Measurements from ENCODE around the gene FUT4. TPM values are rescaled to one million over a fixed set of nuclear protein-coding genes. Genes with fewer than 3 reads are reported as not detected.

The FUT4 gene
- total RNA-seq, 2 experiments from 2014 or later: 6.7 to 6.8 TPM

DNA sequence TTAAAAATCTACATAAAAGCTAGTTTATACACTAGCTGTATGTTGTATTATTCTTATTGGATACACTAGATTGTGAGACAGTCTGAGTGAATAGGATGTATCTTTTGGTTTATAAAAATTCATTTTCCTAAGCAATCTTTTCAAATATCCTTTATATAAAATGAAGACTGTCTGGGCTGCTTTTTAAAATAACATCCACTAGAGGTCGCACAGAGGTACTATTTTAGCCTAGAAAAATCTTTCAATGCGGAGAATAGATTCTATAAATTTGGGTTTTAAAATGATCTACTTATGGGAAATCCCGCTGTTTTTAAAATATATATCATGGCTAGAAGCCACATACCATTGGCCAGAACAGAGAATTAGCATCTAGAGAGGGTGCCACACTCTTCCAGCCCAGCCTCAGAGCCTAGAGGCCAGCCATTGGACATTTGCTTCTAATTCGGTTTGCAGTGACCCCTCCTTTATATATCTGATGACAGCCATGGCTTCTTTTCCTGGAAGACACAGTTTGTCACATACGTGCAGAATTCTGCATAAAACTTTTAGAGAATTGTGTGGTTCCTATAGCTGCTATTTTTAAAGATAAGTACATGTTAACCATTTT, 24.1 kb upstream of the FUT4 start:
- DNase-seq (no peak), ATAC-seq (ENCODE audit: low read depth) (no peak)
- no peak overlapping the region for H3K27ac Mint-ChIP-seq
- no peaks in the 10 kb centered on the region for H3K9me3 Mint-ChIP-seq
- peaks cover 18% of the 10 kb centered on the region for H3K27me3 Mint-ChIP-seq
- POLR2A ChIA-PET: no interaction called here
- H3K4me1 Mint-ChIP-seq: no peaks in the 10 kb centered on the region
- no peaks in the 10 kb centered on the region for H3K36me3 Mint-ChIP-seq
- no peak overlapping the region for H3K4me3 Mint-ChIP-seq

DNA sequence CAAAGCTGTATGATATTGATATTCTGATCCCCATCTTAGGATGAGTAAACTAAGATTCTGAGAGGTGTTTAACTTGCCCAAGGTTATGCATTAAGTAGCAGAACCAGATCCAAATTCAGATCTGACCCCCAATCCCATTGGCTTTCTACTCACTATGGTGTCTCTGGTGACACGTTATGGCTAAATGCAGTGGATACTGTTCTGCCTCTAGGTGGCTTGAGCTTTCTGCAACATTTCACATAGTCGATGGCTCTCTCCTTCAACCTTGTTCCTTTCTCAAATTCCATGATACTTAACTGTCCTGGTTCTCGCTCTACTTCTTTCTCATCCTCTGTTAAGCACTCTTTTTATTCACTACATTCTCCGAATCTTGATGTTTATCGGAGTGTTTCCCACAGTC, 22.0 kb upstream of the FUT4 start:
- no peak overlapping the region for H3K27ac Mint-ChIP-seq
- H3K4me3 Mint-ChIP-seq: no peak overlapping the region
- POLR2A ChIA-PET: no interaction called here
- ATAC-seq (ENCODE audit: low read depth) (no peak), DNase-seq (no peak)
- H3K27me3 Mint-ChIP-seq: peaks cover 15% of the 10 kb centered on the region
- H3K36me3 Mint-ChIP-seq: no peaks in the 10 kb centered on the region
- H3K9me3 Mint-ChIP-seq: no peaks in the 10 kb centered on the region
- no peaks in the 10 kb centered on the region for H3K4me1 Mint-ChIP-seq

DNA sequence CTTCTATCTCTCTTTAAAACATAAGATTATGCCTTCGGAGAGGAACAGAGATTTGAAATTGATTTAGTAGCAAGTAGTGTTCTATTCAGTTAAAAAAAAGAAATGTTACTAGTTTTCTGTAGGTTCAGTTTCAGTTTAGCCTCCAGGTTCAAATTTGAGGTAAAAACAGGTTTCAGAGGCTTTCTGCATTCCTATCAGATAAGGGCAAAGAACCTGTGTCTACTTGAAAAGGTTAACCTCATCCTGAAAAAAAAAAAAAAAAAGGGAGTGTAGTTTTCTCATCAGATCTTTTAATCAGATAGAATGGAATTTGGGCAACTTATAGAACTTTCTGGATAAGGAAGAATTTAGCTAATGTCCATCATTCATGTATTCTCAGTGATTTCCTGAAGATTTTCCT, 19.4 kb upstream of the FUT4 start:
- no peak for ATAC-seq (ENCODE audit: low read depth)
- Mint-ChIP-seq H3K4me3 (no peak overlapping the region), H3K9me3 (no peaks in the 10 kb centered on the region), H3K4me1 (no peaks in the 10 kb centered on the region), H3K27ac (no peak overlapping the region), H3K27me3 (peaks cover 20% of the 10 kb centered on the region), H3K36me3 (no peaks in the 10 kb centered on the region)
- no peak for DNase-seq
- POLR2A ChIA-PET: no interaction called here

DNA sequence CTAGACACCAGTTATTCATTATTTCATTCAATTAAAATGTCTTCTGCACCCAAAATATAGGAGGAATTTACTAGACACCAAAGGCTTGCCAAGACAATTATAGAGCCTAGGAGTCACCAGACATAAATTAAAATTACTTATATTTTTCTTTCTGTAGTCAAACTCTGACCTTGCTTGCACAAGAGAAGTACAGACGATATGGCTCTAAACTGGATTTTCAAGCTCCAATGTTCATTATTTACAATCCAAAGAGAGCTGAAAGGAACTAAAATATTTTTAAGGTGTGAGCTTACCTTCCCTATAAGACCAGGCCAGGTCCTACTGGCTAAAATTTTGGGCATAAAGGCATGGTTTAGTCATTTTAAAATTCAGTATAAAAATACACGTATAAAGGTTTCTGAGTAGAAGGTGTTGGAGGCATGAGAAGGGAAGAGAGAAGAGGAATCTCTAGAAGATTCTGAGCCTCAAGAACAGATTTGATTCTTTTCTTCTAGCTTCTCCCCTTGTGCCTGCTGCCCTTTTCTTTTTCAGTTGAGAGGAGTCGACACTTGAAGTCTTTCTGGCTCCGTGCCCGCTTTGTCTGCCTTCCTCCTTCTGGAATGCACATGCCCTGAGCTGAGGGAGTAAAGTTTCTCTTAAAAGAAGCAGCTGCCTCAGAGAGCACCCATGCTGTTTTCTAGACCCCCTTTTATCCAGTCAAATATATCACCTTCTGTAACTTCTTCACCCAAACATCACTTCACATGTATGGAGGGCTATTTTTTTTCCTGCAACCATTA, 18.0 kb upstream of the FUT4 start:
- no peak for DNase-seq
- H3K27ac Mint-ChIP-seq: no peak overlapping the region
- no peaks in the 10 kb centered on the region for H3K9me3 Mint-ChIP-seq
- ATAC-seq (ENCODE audit: low read depth): no peak
- H3K27me3 Mint-ChIP-seq: peaks cover 23% of the 10 kb centered on the region
- no peaks in the 10 kb centered on the region for H3K36me3 Mint-ChIP-seq
- POLR2A ChIA-PET: no interaction called here
- no peaks in the 10 kb centered on the region for H3K4me1 Mint-ChIP-seq
- no peak overlapping the region for H3K4me3 Mint-ChIP-seq

DNA sequence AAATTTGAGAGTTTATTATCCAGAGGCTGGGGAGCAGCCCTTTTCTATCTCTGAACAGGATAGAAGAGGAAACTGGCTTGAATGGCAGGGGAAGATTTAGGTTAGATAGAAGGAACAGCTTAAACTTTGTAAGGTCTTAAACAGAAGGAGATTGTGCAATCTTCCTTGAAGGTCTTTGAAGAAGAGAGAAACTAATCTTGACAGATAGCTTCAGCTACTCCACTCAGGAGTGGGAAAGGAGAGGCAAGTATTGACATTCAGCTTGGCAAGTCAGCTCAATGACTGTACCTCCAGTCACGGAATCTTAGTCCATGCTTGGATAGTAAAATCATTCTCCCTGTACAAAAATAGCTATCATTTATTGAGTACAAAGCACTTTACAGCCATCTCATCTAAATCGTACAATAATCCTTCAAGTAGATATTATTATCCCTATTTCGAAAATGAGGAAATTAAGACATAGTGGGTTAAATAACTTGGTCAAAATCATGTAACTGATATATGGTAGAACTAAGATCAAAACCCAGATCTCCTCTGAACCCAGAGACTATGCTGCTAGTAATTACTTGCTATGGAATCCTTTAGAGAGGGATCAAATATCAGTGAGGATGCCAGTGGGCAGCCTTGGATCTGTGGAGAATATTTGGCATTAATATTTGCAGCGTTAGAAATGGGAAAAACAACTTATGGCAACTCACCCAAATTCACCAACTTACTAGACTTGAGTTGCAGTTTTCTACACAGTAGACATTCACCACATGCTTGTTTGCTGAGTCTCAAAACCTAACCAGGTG, 16.9 kb upstream of the FUT4 start:
- DNase-seq: no peak
- Mint-ChIP-seq H3K9me3 (no peaks in the 10 kb centered on the region), H3K4me3 (no peak overlapping the region), H3K4me1 (no peaks in the 10 kb centered on the region), H3K27ac (no peak overlapping the region), H3K27me3 (peaks cover 27% of the 10 kb centered on the region), H3K36me3 (no peaks in the 10 kb centered on the region)
- no peak for ATAC-seq (ENCODE audit: low read depth)
- POLR2A ChIA-PET: interaction anchor here (0.8 kb wide), 1 partner anchor 15 kb away, joined by 3 read pairs; the partner anchor contains the start of gene C11orf97

DNA sequence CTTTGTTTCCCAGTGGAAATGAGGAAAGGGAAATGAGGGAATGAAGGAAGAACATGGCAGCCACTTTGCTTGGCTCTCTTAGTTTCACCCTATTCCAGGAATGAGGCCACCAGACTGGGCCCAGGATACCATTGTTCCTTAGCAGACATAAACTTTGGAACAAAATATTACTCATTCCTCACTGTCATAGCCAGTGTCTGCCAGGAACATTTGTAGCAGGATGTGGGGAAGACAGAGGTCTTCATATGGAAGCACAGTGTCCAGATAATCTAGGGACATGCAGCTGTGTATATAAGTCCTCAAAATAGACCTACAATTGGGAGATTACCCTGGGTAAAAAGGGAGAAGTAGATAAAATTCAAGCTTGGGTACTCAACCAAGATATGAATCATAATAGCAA, 15.2 kb upstream of the FUT4 start:
- DNase-seq (no peak), ATAC-seq (ENCODE audit: low read depth) (no peak)
- H3K4me1 Mint-ChIP-seq: no peaks in the 10 kb centered on the region
- peaks cover 28% of the 10 kb centered on the region for H3K27me3 Mint-ChIP-seq
- H3K4me3 Mint-ChIP-seq: no peak overlapping the region
- POLR2A ChIA-PET: no interaction called here
- H3K9me3 Mint-ChIP-seq: no peaks in the 10 kb centered on the region
- H3K36me3 Mint-ChIP-seq: no peaks in the 10 kb centered on the region
- no peak overlapping the region for H3K27ac Mint-ChIP-seq

DNA sequence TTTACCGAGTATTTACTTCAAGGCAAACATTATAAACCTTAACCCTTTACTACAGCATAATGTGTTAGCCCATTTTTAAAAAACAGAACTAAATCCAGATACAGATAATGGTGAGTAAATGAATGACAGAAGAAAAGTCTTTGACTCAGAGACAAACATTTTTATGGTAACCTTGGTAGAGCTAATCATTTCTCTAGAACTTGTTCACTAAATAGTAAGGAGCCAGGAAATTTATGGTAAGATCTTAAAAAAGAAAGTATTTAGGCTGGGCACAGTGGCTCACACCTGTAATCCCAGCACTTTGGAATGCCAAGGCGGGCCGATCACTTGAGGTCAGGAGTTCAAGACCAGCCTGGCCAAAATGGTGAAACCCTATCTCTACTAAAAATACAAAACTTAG, 11.5 kb upstream of the FUT4 start:
- no peak overlapping the region for H3K27ac Mint-ChIP-seq
- ATAC-seq (ENCODE audit: low read depth): no peak
- POLR2A ChIA-PET: no interaction called here
- peaks cover 1% of the 10 kb centered on the region for H3K4me1 Mint-ChIP-seq
- no peaks in the 10 kb centered on the region for H3K36me3 Mint-ChIP-seq
- H3K27me3 Mint-ChIP-seq: peaks cover 20% of the 10 kb centered on the region
- DNase-seq: no peak
- no peak overlapping the region for H3K4me3 Mint-ChIP-seq
- no peaks in the 10 kb centered on the region for H3K9me3 Mint-ChIP-seq

DNA sequence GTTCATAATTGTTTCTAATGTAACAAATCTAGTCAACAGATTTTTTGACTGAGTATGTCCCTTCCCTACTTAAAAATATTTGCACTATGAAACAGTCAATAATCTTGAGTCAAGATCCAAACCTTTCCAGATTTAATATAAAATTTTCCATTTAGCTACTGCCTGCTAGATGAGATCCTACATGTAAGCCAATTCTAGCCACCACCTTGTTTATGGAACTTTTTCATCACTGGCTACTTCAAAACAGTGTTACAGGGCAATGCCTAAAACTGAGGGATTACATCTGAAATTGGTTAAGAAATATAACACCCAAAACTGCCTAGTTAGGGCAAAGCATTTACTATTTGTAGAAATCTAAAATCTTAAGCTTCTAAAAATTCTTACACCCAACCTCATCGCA, 10.5 kb upstream of the FUT4 start:
- Mint-ChIP-seq H3K27me3 (peaks cover 25% of the 10 kb centered on the region), H3K9me3 (no peaks in the 10 kb centered on the region), H3K36me3 (no peaks in the 10 kb centered on the region), H3K4me3 (no peak overlapping the region), H3K4me1 (peaks cover 1% of the 10 kb centered on the region), H3K27ac (no peak overlapping the region)
- ATAC-seq (ENCODE audit: low read depth): no peak
- DNase-seq: no peak
- POLR2A ChIA-PET: no interaction called here

DNA sequence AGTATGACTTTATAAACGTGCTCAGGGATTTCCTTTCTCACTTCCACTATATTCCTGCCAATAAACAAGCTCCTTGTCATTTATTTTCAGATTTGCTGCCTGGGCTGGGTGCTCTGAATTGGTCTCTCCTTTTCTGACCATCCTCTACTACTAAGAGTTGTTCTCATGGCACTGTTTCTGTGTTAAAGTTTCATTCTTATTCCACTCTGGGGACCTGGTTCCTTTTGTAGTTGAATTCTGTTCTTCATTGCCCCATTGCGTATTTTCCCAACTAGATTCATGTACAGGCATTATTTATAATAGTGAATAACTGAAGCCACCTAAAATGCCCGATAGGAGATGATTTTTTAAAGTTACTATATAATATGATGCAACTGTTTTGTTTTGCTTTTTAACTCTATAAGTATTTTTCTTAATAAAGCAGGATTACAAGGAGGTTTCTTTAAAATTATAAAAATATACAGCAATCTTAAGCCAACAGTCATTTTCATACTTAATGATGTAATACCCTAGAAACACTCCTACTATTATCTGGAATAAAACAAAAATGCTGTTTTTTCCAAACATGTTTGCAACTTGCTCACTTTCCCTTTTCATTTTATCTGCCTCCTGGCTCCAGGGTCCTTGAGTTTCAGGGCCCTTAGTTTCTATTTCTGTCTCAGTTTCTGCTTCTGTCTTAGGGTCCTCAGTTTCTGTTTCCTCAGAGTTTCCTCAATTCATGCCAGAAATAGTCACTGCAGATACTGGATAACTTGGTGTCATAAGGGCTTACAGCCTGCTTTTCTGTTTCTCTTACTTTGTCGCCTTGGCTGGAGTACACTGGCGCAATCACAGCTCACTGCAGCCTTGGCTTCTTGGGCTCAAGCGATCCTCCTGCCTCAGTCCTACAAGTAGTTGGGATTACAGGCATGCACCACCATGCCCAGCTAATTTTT, 9.8 kb upstream of the FUT4 start:
- no peak for DNase-seq
- peaks cover 23% of the 10 kb centered on the region for H3K27me3 Mint-ChIP-seq
- H3K4me3 Mint-ChIP-seq: no peak overlapping the region
- POLR2A ChIA-PET: interaction anchor here (0.6 kb wide), 1 partner anchor 18 kb away, joined by 5 read pairs; no protein-coding TSS in a partner anchor
- ATAC-seq (ENCODE audit: low read depth): no peak
- no peaks in the 10 kb centered on the region for H3K36me3 Mint-ChIP-seq
- no peaks in the 10 kb centered on the region for H3K9me3 Mint-ChIP-seq
- peaks cover 1% of the 10 kb centered on the region for H3K4me1 Mint-ChIP-seq
- no peak overlapping the region for H3K27ac Mint-ChIP-seq

DNA sequence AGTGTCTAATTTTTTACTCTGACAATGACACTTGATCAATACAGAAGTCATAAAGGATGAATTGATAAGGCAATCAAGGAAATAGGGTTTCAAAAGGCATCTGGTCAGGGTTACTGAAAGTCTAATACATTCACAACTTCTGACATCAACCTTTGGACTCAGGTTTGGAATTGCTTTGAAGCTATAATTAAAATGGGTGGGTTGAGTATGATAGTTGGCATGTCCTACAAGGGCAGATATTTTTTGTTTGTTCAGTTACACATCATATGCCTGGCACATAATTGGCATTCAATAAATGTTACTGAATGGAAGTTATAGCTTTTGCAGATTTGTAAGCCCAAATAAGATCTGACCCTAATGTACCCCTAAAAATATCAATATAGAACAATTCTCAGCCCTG, 7.3 kb upstream of the FUT4 start:
- H3K27me3 Mint-ChIP-seq: peaks cover 14% of the 10 kb centered on the region
- no peaks in the 10 kb centered on the region for H3K9me3 Mint-ChIP-seq
- H3K36me3 Mint-ChIP-seq: no peaks in the 10 kb centered on the region
- no peak overlapping the region for H3K4me3 Mint-ChIP-seq
- no peak for ATAC-seq (ENCODE audit: low read depth)
- peaks cover 4% of the 10 kb centered on the region for H3K4me1 Mint-ChIP-seq
- DNase-seq: no peak
- POLR2A ChIA-PET: no interaction called here
- no peak overlapping the region for H3K27ac Mint-ChIP-seq

DNA sequence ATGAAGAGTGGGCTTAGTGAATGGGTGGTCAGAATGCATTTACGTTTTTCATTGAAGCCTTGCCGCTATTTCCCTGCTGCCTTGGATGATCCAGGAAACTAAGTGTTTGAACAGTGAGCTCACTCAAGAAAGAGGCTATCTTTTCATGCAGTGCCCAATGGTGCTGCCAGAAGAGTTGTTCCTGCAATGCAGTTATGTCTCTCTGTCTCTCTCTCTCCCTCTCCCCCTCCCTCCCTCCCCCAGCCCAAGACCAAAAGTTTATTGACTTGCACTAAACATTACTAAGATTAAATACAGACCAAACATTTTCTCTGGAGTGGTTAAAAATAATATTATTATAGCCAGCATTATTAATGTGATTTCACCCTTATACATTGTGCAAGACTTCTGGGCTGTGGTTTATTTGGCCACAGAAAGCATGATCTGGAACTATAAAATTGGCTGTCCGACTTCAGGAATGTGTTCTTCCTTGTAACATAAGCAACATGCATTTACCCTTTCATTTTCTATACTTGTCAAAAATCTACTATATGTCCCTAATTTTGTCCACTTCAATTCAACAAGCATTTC, 6.6 kb upstream of the FUT4 start:
- H3K9me3 Mint-ChIP-seq: no peaks in the 10 kb centered on the region
- no peak for ATAC-seq (ENCODE audit: low read depth)
- no peaks in the 10 kb centered on the region for H3K36me3 Mint-ChIP-seq
- no peak overlapping the region for H3K4me3 Mint-ChIP-seq
- POLR2A ChIA-PET: no interaction called here
- peaks cover 4% of the 10 kb centered on the region for H3K4me1 Mint-ChIP-seq
- H3K27ac Mint-ChIP-seq: no peak overlapping the region
- no peak for DNase-seq
- peaks cover 14% of the 10 kb centered on the region for H3K27me3 Mint-ChIP-seq

DNA sequence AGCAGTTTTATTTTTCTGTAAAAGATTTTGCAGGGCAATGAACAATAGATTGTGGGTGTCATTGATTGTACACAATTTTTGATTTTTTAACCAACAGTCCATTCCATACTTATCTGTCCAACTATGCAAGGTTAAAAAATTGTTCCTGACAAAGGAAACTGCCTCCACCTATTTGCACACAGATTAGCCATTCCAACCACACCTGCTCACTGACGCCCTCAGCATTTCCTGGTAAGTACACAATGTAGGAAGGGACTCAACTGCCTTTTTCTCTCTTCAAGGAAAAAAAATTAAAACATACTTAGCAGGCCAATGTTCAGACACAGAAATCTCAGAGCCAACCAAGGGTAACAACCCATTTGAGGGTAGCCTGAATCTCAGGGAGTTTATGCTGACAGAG, 4.3 kb upstream of the FUT4 start:
- POLR2A ChIA-PET: no interaction called here
- Mint-ChIP-seq H3K27ac (no peak overlapping the region), H3K4me3 (no peak overlapping the region), H3K9me3 (no peaks in the 10 kb centered on the region), H3K4me1 (peaks cover 11% of the 10 kb centered on the region), H3K27me3 (peaks cover 13% of the 10 kb centered on the region), H3K36me3 (no peaks in the 10 kb centered on the region)
- no peak for DNase-seq
- ATAC-seq (ENCODE audit: low read depth): no peak

All from activated naive CD8-positive, alpha-beta T cell treated with anti-CD3 and anti-CD28 coated beads, Interleukin-2, amount 10 ng/mL, durations not matched to agents 7 days and 5 days (primary cell).